T-cell (primary cell): ENCODE results near the gene PROSER2. TPM values are rescaled to one million over a fixed set of nuclear protein-coding genes. Genes with fewer than 3 reads are reported as not detected.
A peak's percentile ranks its signal among the peaks of the same experiment; 100 is the strongest.

Experiments used
- ATAC-seq, 4 experiments: fragments of 200-7000 bp in 3 of 4; fragments of 150-1000 bp in 1 of 4; cut with Tn5 transposase; replicated peaks in 1 of 4; 1 replicate in 3 of 4; 2 replicates in 1 of 4; pipeline ENCODE4 v1.10.0; 2021; ENCODE audit warnings: moderate library complexity in 3 of 4, mild to moderate bottlenecking in 2 of 4, moderate number of reproducible peaks in 1 of 4
- CTCF ChIA-PET, 2 donors: fragments of 300-600 bp; sonication (Branson Sonifier 250); formaldehyde crosslinking; loops; one replicate each; lab custom pipeline; 2022; ENCODE audit warnings: antibody characterized with exemption in 2 of 2; lab: Charles Lee
- POLR2A ChIA-PET, 2 donors: fragments of 300-600 bp; sonication (Branson Sonifier 250); formaldehyde crosslinking; loops; one replicate each; lab custom pipeline; 2022; ENCODE audit warnings: antibody characterized with exemption in 2 of 2; lab: Charles Lee
- DNase-seq, 35 experiments: peaks; one replicate each; pipeline versions ENCODE4 v3.0.0 to v3.0.0-alpha.2; 2013 to 2023
- H3K27ac ChIP-seq: one replicate; pipeline ENCODE4 v1.5.1; 2013; ENCODE audit warnings: low read length
- H3K27me3 ChIP-seq, 2 experiments: replicated peaks in 1 of 2; 1 replicate in 1 of 2; 2 replicates in 1 of 2; pipeline versions ENCODE4 v1.6.1 to v1.7.0; 2013; ENCODE audit warnings: low read length in 1 of 2, mixed read lengths in 1 of 2; ENCODE audit not compliant: control insufficient read depth in 2 of 2, insufficient read depth in 2 of 2; ENCODE audit errors: extremely low read depth in 1 of 2
- H3K36me3 ChIP-seq, 2 donors: 1 replicate in 1 of 2; 2 replicates in 1 of 2; pipeline versions ENCODE4 v1.6.1 to v1.7.0; 2013; ENCODE audit warnings: low read length in 1 of 2; ENCODE audit not compliant: control insufficient read depth in 2 of 2, insufficient read depth in 1 of 2; ENCODE audit errors: extremely low read depth in 1 of 2
- H3K4me1 ChIP-seq, 2 experiments: 1 replicate in 1 of 2; 2 replicates in 1 of 2; pipeline versions ENCODE4 v1.6.1 to v1.7.0; 2013; ENCODE audit warnings: low read length in 2 of 2, mixed read lengths in 1 of 2; ENCODE audit not compliant: insufficient read depth in 2 of 2, control insufficient read depth in 1 of 2; ENCODE audit errors: extremely low read depth in 1 of 2
- H3K4me3 ChIP-seq, 2 donors: 1 replicate in 1 of 2; 2 replicates in 1 of 2; pipeline versions ENCODE4 v1.5.1 to v1.7.0; 2013; ENCODE audit warnings: mild to moderate bottlenecking in 2 of 2, low read length in 1 of 2, moderate library complexity in 1 of 2; ENCODE audit not compliant: control insufficient read depth in 1 of 2; ENCODE audit errors: extremely low read depth in 1 of 2
- H3K9me3 ChIP-seq: 2 replicates; pipeline ENCODE4 v1.7.0; 2013
- H3K27ac Mint-ChIP-seq, 2 donors: one replicate each; pipeline ENCODE4 v1.8.0; 2020 to 2021; ENCODE audit warnings: mild to moderate bottlenecking in 2 of 2, mixed read lengths in 2 of 2
- H3K27me3 Mint-ChIP-seq, 2 donors: one replicate each; pipeline ENCODE4 v1.8.0; 2021 to 2022; ENCODE audit warnings: mixed read lengths in 2 of 2
- H3K36me3 Mint-ChIP-seq: one replicate; pipeline ENCODE4 v1.8.0; 2021; ENCODE audit warnings: mixed read lengths
- H3K4me1 Mint-ChIP-seq, 3 donors: one replicate each; pipeline ENCODE4 v1.8.0; 2020 to 2022; ENCODE audit warnings: mixed read lengths in 3 of 3, mild to moderate bottlenecking in 1 of 3
- H3K4me3 Mint-ChIP-seq, 3 donors: one replicate each; pipeline ENCODE4 v1.8.0; 2020 to 2022; ENCODE audit warnings: mild to moderate bottlenecking in 3 of 3, mixed read lengths in 3 of 3, moderate library complexity in 3 of 3
- H3K9me3 Mint-ChIP-seq, 3 donors: one replicate each; pipeline ENCODE4 v1.8.0; 2020 to 2022; ENCODE audit warnings: mixed read lengths in 3 of 3
- WGBS: methylation state at CpG from one replicate; pipeline ENCODE4 v1.1.5; 2013; ENCODE audit warnings: missing lambda C conversion rate; ENCODE audit not compliant: insufficient coverage; 5-methylcytosine and 5-hydroxymethylcytosine counted together
- total RNA-seq, 35 experiments: library from RNA in 6 of 35; stranded (reverse) in 6 of 35; fragments of 120-200 nt in 1 of 35; gene quantifications; one replicate each; pipeline versions ENCODE4 v1.2.1 to v1.2.4 and lab custom pipeline; 2013 to 2026

PROSER2 gene
- total RNA-seq, 5 donors from 2014 or later (not counting 1 experiment from before 2014, with no cell fraction given), result 1.7 to 4.8 (median 4.0) TPM

DNA sequence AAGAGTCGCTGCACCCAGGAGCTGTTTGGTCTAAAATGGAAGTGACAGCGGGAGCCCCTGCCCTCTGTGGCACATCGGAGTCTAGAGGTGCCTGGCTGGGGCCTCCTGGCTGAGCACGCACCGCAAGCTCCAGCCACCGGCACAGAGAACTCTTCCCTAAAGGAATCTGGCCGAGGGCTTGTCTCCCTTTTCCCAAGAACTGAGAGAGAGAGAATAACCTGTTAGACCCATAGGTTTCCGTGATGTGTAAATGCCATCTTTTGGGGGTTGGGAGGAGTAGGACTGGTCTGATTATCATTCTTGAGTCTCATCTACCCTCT, 47.3 kb downstream of the PROSER2 start:
- Mint-ChIP-seq H3K9me3 (no peaks in the 10 kb centered on the region), H3K4me1 (peaks cover 13 to 24% (median 19%) of the 10 kb centered on the region in 3 donors), H3K27ac (no peak overlapping the region), H3K27me3 (peaks cover 0 to 4% of the 10 kb centered on the region in 2 donors), H3K36me3 (no peaks in the 10 kb centered on the region), H3K4me3 (no peak overlapping the region)
- ATAC-seq (no peak), DNase-seq (no peak)
- Histone ChIP-seq H3K9me3 (no peaks in the 10 kb centered on the region), H3K27ac (no peak overlapping the region), H3K4me3 (no peak overlapping the region), H3K27me3 (no peaks in the 10 kb centered on the region), H3K36me3 (no peaks in the 10 kb centered on the region), H3K4me1 (peaks cover 14 to 19% of the 10 kb centered on the region in 2 experiments)
- POLR2A ChIA-PET, result no interaction called here
- CTCF ChIA-PET, result no interaction called here
- WGBS, result 95% methylated on average over 3 of the region's 8 CpGs

DNA sequence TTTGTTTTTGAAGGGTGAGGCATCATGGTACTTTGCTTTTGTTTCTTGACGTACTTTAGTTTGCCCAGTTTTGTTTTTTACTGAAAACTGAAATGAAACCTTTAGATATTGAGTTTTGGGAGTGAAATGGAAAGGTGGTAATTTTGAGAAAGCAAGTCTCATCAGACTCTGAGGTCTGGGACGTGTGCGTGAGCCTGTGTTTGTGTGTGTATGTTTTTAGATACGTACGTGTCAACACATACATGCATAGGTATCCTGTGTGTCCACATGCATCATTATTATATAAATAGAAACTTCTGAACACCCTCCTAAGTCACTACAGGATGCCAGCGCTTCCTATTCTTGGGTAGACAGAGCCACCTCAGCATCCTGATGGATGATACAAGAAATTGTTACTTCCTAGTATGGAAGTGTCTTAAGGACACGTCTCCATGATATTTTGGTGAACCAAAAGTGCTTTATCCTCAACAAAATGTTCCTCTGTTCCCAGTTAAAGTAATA, 47.8 kb downstream of the PROSER2 start:
- peaks cover 14 to 20% of the 10 kb centered on the region in 2 experiments for H3K4me1 ChIP-seq
- ATAC-seq, result no peak
- no peaks in the 10 kb centered on the region for H3K27me3 ChIP-seq
- Mint-ChIP-seq H3K36me3 (no peaks in the 10 kb centered on the region), H3K4me1 (peaks cover 13 to 26% (median 19%) of the 10 kb centered on the region in 3 donors), H3K4me3 (peak overlapping the region in 1 of 3 donors; percentile 11), H3K9me3 (no peaks in the 10 kb centered on the region), H3K27me3 (peaks cover 0 to 4% of the 10 kb centered on the region in 2 donors), H3K27ac (no peak overlapping the region)
- no peak for DNase-seq
- WGBS, result 86% methylated on average over 1 of the region's 7 CpGs
- H3K4me3 ChIP-seq, result no peak overlapping the region
- H3K9me3 ChIP-seq, result no peaks in the 10 kb centered on the region
- ChIA-PET POLR2A (no interaction called here), CTCF (no interaction called here)
- H3K36me3 ChIP-seq, result no peaks in the 10 kb centered on the region
- H3K27ac ChIP-seq, result no peak overlapping the region

DNA sequence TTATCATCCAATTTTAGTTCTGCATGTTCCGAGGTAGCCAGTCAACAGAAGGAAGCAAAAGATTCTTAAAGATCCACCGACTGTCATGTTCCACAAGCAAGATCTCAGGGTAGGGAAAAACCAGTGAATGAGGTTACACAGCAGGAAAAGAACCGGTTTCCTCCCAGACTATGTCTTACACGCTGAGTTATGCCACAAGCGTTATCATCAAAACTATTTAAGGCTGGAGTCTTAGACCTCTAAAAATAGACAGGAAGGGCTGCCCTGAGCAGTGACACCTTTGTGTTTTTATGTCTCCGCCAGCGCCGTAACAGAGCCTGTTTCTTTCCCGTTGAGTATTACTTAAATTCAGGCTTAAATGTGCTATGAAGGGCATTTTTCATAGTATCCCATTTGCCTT, 48.3 kb downstream of the PROSER2 start:
- 0% methylated on average over 1 of the region's 9 CpGs for WGBS
- H3K27me3 Mint-ChIP-seq, result peaks cover 0 to 4% of the 10 kb centered on the region in 2 donors
- H3K36me3 Mint-ChIP-seq, result no peaks in the 10 kb centered on the region
- Histone ChIP-seq H3K27ac (no peak overlapping the region), H3K9me3 (no peaks in the 10 kb centered on the region), H3K36me3 (no peaks in the 10 kb centered on the region), H3K4me3 (no peak overlapping the region), H3K4me1 (peaks cover 14 to 20% of the 10 kb centered on the region in 2 experiments), H3K27me3 (no peaks in the 10 kb centered on the region)
- POLR2A ChIA-PET, result no interaction called here
- ATAC-seq (peak in 3 of 4 experiments; percentile 41 to 68 (median 59)), DNase-seq (peak in 1 of 35 experiments; percentile 28)
- peaks cover 13 to 26% (median 19%) of the 10 kb centered on the region in 3 donors for H3K4me1 Mint-ChIP-seq
- CTCF ChIA-PET, result no interaction called here
- H3K27ac Mint-ChIP-seq, result no peak overlapping the region
- no peaks in the 10 kb centered on the region for H3K9me3 Mint-ChIP-seq
- peak overlapping the region in 1 of 3 donors; percentile 11 for H3K4me3 Mint-ChIP-seq

DNA sequence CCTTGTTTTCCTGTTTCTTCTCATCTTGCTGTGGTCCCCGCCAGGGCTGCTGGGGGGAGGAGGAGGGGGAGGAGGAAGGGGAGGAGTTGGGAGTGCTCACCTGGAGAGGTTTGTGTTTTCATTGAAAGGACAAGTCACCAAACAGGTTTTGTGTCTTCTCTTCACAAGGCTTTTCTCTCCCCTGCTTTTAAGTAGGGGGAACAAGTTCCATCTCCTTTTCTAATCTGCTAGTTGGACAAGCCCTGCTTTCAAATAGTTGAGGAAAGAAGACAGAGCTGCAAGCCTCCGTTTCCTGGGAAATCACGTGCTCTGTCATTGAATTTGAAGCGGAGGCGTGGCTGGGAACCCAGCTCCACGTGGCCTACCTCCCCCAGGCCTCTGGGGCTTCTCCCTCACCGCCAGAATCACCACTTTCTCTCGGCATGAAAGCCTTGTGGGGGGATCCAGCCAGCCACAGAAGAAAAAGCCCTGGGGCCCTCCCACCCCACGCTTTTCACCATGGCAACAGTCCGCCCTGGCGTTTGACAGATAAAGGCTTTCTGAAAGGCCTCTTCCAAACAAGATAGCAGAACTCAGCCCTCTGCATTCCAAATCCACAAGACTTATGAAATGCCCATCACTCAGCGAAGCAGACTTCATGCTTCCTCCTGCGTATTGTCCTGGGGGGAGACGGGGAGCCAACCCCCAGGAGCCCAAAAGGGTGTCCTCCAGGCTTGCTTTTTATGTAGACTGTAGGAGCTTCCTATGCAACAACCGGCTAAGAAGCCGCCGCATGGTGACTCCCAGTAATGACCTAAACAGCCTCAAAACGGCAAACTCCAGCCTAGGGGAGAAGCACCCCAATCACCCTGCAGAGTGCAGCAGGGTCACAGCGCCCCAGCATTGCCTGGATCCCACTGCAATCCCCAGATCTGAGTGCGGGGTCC, 51.7 kb downstream of the PROSER2 start:
- H3K4me1 ChIP-seq, result peaks cover 14 to 20% of the 10 kb centered on the region in 2 experiments
- DNase-seq (peak in 31 of 35 experiments; percentile 4 to 63 (median 31)), ATAC-seq (peak; percentile 42 to 88 (median 62))
- Mint-ChIP-seq H3K4me1 (peaks cover 13 to 26% (median 19%) of the 10 kb centered on the region in 3 donors), H3K27me3 (peaks cover 0 to 4% of the 10 kb centered on the region in 2 donors), H3K36me3 (no peaks in the 10 kb centered on the region), H3K9me3 (no peaks in the 10 kb centered on the region), H3K4me3 (peak overlapping the region in 2 of 3 donors; percentile 31 to 50), H3K27ac (no peak overlapping the region)
- POLR2A ChIA-PET, result no interaction called here
- H3K36me3 ChIP-seq, result no peaks in the 10 kb centered on the region
- H3K27me3 ChIP-seq, result peaks cover 0 to 9% of the 10 kb centered on the region in 2 experiments
- no peak overlapping the region for H3K27ac ChIP-seq
- WGBS, result 46% methylated on average over 18 of the region's 20 CpGs
- H3K4me3 ChIP-seq, result peak overlapping the region in 1 of 2 donors; percentile 8
- CTCF ChIA-PET, result no interaction called here
- no peaks in the 10 kb centered on the region for H3K9me3 ChIP-seq

DNA sequence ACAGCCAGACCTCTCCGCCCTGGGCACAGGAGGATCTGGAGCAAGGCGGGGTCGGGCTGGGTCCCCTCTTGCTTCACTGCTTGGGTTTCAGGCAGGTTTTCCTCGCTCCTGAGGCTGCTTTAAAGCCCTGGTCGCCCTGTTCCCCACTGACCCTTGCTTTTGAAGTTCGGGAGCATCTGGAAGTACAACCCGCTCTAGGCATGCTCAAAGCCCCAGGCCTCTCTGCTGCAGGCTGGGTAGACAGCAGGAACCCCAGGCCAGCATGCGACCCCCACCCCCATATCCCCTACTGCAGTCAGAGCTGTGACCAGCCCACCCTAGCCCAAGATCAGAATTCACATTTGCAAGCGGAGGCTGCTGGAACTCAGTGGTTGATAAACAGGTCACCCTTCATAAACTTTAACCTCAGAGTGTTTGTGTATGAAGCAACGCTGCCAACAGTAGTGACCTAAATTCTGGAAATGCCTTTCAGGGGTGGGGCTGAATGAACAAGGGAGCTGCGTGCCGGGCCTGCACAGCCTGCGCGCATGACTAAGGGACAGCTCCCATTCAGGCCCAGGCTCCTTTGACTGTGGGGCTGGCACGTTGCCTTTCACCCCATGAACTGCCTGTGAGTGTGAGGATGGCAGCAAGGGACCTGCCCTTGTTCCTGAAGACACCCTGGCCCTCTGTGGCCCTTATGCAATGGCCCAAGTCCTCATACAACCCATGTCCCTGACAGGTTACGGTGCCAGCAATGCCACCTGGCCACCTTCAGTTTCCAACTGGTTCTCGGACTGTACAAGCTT, 52.5 kb downstream of the PROSER2 start:
- no peak overlapping the region for H3K27ac Mint-ChIP-seq
- H3K27me3 Mint-ChIP-seq, result peaks cover 0 to 4% of the 10 kb centered on the region in 2 donors

DNA sequence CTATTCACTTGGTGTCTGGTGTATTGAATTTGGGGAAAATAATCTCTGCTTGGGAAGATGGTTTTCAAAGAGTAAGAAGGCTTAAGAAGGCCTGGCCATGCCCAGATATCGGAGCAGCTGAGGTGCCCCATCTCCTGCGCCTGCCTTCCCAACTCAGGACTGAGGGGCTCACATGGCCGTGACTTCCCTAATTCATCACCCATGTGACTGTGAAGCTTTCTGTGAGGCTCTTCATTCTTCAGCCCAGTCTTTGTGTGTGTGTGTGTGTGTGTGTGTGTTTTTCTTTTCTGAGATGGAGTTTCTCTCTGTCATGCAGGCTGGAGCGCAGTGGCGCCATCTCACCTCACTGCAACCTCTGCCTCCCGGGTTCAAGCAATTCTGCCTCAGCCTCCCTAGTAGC, 53.2 kb downstream of the PROSER2 start:
- Histone ChIP-seq H3K27ac (no peak overlapping the region), H3K4me1 (peaks cover 12 to 19% of the 10 kb centered on the region in 2 experiments), H3K9me3 (no peaks in the 10 kb centered on the region), H3K36me3 (no peaks in the 10 kb centered on the region), H3K4me3 (no peak overlapping the region), H3K27me3 (peaks cover 0 to 11% of the 10 kb centered on the region in 2 experiments)
- DNase-seq, result no peak
- Mint-ChIP-seq H3K36me3 (no peaks in the 10 kb centered on the region), H3K4me1 (peaks cover 10 to 22% (median 17%) of the 10 kb centered on the region in 3 donors), H3K27me3 (peaks cover 0 to 4% of the 10 kb centered on the region in 2 donors), H3K4me3 (no peak overlapping the region), H3K9me3 (no peaks in the 10 kb centered on the region), H3K27ac (no peak overlapping the region)
- CTCF ChIA-PET, result no interaction called here
- POLR2A ChIA-PET, result no interaction called here
- 83% methylated on average over 2 of the region's 6 CpGs for WGBS
- no peak for ATAC-seq

More for the DNA sequence above, 52.5 kb downstream of the PROSER2 start:
- no peak for ATAC-seq
- CTCF ChIA-PET, result interaction anchor here in 1 of 2 donors (0.6 kb wide), 1 partner anchor 1902 kb away, joined by 4 read pairs; no protein-coding TSS in a partner anchor
- peaks cover 0 to 11% of the 10 kb centered on the region in 2 experiments for H3K27me3 ChIP-seq
- peaks cover 14 to 20% of the 10 kb centered on the region in 2 experiments for H3K4me1 ChIP-seq
- peak in 1 of 35 experiments; percentile 11 for DNase-seq
- no peaks in the 10 kb centered on the region for H3K9me3 ChIP-seq
- H3K27ac ChIP-seq, result no peak overlapping the region
- H3K36me3 Mint-ChIP-seq, result no peaks in the 10 kb centered on the region
- 92% methylated on average over 14 of the region's 17 CpGs for WGBS
- H3K4me3 Mint-ChIP-seq, result peak overlapping the region in 1 of 3 donors; percentile 50
- POLR2A ChIA-PET, result no interaction called here
- H3K4me1 Mint-ChIP-seq, result peaks cover 13 to 26% (median 19%) of the 10 kb centered on the region in 3 donors
- H3K4me3 ChIP-seq, result no peak overlapping the region
- H3K36me3 ChIP-seq, result no peaks in the 10 kb centered on the region
- H3K9me3 Mint-ChIP-seq, result no peaks in the 10 kb centered on the region
